HG03460 (cell line): ENCODE measurements around the gene MYBL2.
"Not testable (repeated sequence)": the region's sequence is repeated elsewhere in the genome, so short reads cannot be mapped to it uniquely, and the experiment has no call there.

Experiments used
- ATAC-seq: cut with Tn5 transposase; IDR thresholded peaks from one replicate; pipeline ENCODE4 v1.9.1; 2021; ENCODE audit not compliant: unreplicated experiment

The MYBL2 gene

GRCh38 chr20:43749734-43750294 is 82.9 kb downstream of the MYBL2 start:
- no peak for ATAC-seq

- no peak for ATAC-seq
These were observed 83.9 kb downstream of the MYBL2 start for GRCh38 chr20:43750774-43751166.

DNA sequence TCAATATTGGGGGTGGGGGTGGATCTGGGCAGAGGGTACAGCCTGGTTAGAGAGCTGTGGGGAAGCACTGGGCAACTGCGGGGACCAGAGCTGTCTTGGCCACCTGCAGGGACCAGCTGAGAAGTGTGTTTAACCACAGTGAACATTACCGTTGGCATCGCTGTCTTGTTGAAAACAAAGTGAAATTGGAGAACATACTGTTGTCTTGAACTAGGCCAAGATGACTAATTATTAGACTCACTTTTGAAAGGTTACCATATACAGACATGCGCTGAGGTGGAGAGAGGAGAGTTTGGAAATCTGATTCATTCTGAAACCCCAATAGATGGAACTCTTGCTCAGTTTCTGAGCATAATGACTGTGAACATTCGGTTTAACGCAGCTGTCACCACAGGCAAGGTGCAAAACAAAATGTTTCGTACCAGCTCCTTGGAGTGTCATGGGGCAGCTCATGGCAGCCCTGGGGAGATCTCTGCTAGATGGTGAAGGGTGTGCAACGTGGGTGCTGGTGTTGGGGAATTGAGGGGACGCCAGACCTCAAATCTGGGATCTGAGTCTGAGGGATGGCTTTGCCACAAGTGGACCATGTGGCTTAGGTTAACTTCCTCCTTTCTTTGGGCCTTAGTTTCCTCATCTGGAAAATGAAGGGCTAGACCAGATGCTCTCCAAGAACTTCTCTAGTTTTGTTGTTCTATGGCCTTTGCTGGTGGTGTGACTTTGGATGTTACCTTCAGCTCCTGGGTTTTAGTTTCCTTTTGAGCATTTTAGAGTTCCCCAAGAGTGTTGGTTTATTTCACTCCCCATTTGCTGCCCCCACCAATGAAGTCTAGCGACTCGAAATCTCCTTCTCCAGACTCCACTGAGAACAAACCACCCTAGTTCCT is 84.5 kb downstream of the MYBL2 start:
- ATAC-seq = peak; percentile 77

DNA sequence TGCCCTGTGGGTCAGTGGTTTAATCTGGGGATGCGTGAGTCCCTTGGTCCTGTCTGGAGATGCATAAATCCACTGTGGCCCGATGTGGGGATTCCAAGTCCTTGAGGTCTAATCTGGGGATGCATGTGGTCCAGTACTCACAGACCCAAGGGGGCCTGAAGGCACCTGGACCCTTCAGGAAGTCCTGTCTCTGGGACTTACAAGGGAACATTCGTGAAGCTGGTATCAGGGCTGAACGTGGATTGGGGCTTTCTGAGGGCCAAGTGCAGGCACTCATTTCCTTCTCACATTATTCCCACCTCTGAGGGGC is 85.1 kb downstream of the MYBL2 start:
- no peak for ATAC-seq

- ATAC-seq = peak; percentile 52
These were observed 85.8 kb downstream of the MYBL2 start for GRCh38 chr20:43752561-43753301.

GRCh38 chr20:43755390-43755789 is 88.5 kb downstream of the MYBL2 start:
- ATAC-seq = no peak

- ATAC-seq = no peak
These were observed 88.9 kb downstream of the MYBL2 start for GRCh38 chr20:43755851-43756250.

DNA sequence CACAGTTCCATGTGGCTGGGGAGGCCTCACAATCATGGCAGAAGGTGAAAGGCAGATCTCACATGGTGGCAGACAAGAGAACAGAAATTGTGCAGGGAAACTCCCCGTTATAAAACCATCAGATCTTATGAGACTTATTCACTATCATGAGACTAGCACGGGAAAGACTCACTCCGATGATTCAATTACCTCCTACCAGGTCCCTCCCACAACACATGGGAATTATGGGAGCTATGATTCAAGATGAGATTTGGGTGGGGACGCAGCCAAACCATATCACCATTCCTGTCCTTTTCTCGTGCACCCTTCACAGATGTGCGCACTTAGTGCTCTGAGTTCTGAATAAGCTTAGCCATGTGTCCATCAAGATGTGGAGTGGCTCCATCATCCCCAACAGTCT is 91.0 kb downstream of the MYBL2 start:
- ATAC-seq = not testable (repeated sequence)

GRCh38 chr20:43761386-43762340 is 94.7 kb downstream of the MYBL2 start:
- no peak for ATAC-seq

- ATAC-seq = no peak
These were observed 96.0 kb downstream of the MYBL2 start for GRCh38 chr20:43762911-43763310.

DNA sequence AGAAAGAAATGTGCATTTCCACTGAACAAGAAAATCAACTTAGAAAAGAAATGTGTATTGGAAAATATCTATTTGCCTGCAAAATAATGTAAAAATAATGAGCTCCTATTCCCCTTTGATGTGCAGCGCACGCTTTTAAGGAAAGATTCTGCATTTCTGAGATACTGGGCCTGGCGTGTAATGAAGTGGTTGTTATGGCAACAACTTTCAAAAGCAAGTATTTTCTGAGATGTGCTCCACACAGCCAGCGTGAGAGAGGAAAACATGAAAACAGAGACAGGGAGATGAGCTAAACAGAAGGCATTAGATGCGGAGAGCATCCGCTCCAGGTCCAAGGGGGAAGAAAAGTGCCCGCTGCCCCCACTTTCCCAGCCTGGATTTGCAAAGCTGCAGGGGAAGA is 99.0 kb downstream of the MYBL2 start:
- no peak for ATAC-seq
